HepG2 (cell line): ENCODE measurements around the gene MTMR6. TPM values are rescaled to one million over a fixed set of nuclear protein-coding genes. Genes with fewer than 3 reads are reported as not detected.

Experiments used
- AGO1 ChIP-seq: fragments of 200-400 bp; formaldehyde crosslinking; IDR thresholded peaks from 2 replicates; pipeline ENCODE4 v1.6.1; 2017; ENCODE audit warnings: mild to moderate bottlenecking, low read depth, low read length, moderate library complexity; ENCODE audit not compliant: poor library complexity, severe bottlenecking
- FLYWCH1 ChIP-seq: sonication (generic); formaldehyde crosslinking; IDR thresholded peaks from 2 replicates; pipeline ENCODE4 v1.8.1; 2023; ENCODE audit warnings: mild to moderate bottlenecking, missing genetic modification reagents
- HMGXB3 ChIP-seq: sonication (generic); formaldehyde crosslinking; IDR thresholded peaks from 2 replicates; pipeline ENCODE4 v1.4.0; 2020; ENCODE audit warnings: missing genetic modification reagents, borderline replicate concordance
- IRF9 ChIP-seq: sonication (generic); formaldehyde crosslinking; IDR thresholded peaks from 2 replicates; pipeline ENCODE4 v1.8.0; 2022; ENCODE audit warnings: missing genetic modification reagents, mild to moderate bottlenecking, borderline replicate concordance
- NR0B2 ChIP-seq: sonication (generic); formaldehyde crosslinking; IDR thresholded peaks from 2 replicates; pipeline ENCODE4 v1.4.0; 2020; ENCODE audit warnings: mild to moderate bottlenecking, missing genetic modification reagents
- REPIN1 ChIP-seq: sonication (generic); formaldehyde crosslinking; IDR thresholded peaks from 2 replicates; pipeline ENCODE4 v1.8.0; 2022; ENCODE audit warnings: missing genetic modification reagents, low read depth, mild to moderate bottlenecking, borderline replicate concordance
- SETDB1 ChIP-seq: sonication (generic); formaldehyde crosslinking; IDR thresholded peaks from 2 replicates; pipeline ENCODE4 v1.5.1; 2020; ENCODE audit warnings: missing genetic modification reagents, mild to moderate bottlenecking, borderline replicate concordance
- THAP11 ChIP-seq: IDR thresholded peaks from 2 replicates; pipeline ENCODE4 v1.6.1; 2016; ENCODE audit warnings: missing biosample characterization, missing genetic modification reagents
- UBTF ChIP-seq: sonication (generic); formaldehyde crosslinking; IDR thresholded peaks from 2 replicates; pipeline ENCODE4 v1.4.0; 2020; ENCODE audit warnings: mild to moderate bottlenecking, missing genetic modification reagents
- ZNF207 ChIP-seq: fragments of 450-650 bp; IDR thresholded peaks from 2 replicates; pipeline ENCODE4 v1.6.1; 2016; ENCODE audit warnings: antibody characterized with exemption, borderline replicate concordance
- ZNF382 ChIP-seq: sonication (generic); formaldehyde crosslinking; IDR thresholded peaks from 2 replicates; pipeline ENCODE4 v1.5.0; 2020; ENCODE audit warnings: missing genetic modification reagents, mild to moderate bottlenecking, borderline replicate concordance
- ZNF414 ChIP-seq: sonication (generic); formaldehyde crosslinking; IDR thresholded peaks from 2 replicates; pipeline ENCODE4 v1.5.0; 2020; ENCODE audit warnings: missing genetic modification reagents
- ZNF501 ChIP-seq: sonication (generic); formaldehyde crosslinking; IDR thresholded peaks from 2 replicates; pipeline ENCODE4 v1.5.1; 2020; ENCODE audit warnings: mild to moderate bottlenecking, moderate library complexity, missing genetic modification reagents
- ZNF503 ChIP-seq: sonication (generic); formaldehyde crosslinking; IDR thresholded peaks from 2 replicates; pipeline ENCODE4 v1.4.0; 2020; ENCODE audit warnings: missing genetic modification reagents
- ZNF556 ChIP-seq: sonication (generic); formaldehyde crosslinking; IDR thresholded peaks from 2 replicates; pipeline ENCODE4 v1.4.0; 2020; ENCODE audit warnings: mild to moderate bottlenecking, missing genetic modification reagents, borderline replicate concordance
- polyA plus RNA-seq, 8 experiments: library from polyadenylated mRNA; depleted of rRNA in 3 of 8; stranded (reverse) in 7 of 8; unstranded in 1 of 8; fragments of >200 nt; fragmentation: Illumina TruSeq in 4 of 8; extraction: Trizol in 4 of 8; gene quantifications; 2 replicates each; pipeline versions ENCODE4 v1.2.1 to v1.2.3, GENCODE V29; 2011 to 2016; ENCODE audit warnings: low read depth in 4 of 8, missing spikeins in 1 of 8, mixed read lengths in 1 of 8; ENCODE audit not compliant: insufficient read depth in 1 of 8
- total RNA-seq, 5 experiments: library from RNA; depleted of rRNA; stranded (reverse); fragments of >200 nt; fragmentation: Illumina TruSeq; extraction: Trizol; gene quantifications; 2 replicates each; pipeline ENCODE4 v1.2.3, GENCODE V29; 2016; ENCODE audit warnings: low read depth in 1 of 5

Gene MTMR6
- total and polyA plus RNA-seq, 2 of the 13 experiments (the other 11 are each of a cell fraction or from before 2014, with no cell fraction given): 3.4 to 7.8 TPM

- TF ChIP-seq UBTF (CRISPR knock-in tag): peak; percentile 97
- TF ChIP-seq NR0B2 (CRISPR knock-in tag): peak; percentile 43; the same call in 1 of the 2 replicates
- TF ChIP-seq ZNF556 (CRISPR knock-in tag): peak; percentile 52; the same call in 1 of the 2 replicates
- peak; percentile 92 for TF ChIP-seq ZNF501 (CRISPR knock-in tag)
- no peak for TF ChIP-seq AGO1
- no peak for TF ChIP-seq ZNF207
- no peak for TF ChIP-seq ZNF382
- no peak for TF ChIP-seq HMGXB3 (CRISPR knock-in tag)
- TF ChIP-seq ZNF503 (CRISPR knock-in tag): no peak
- TF ChIP-seq REPIN1 (CRISPR knock-in tag): peak; percentile 71
- no peak for TF ChIP-seq SETDB1
- no peak for TF ChIP-seq FLYWCH1 (CRISPR knock-in tag)
- TF ChIP-seq IRF9 (CRISPR knock-in tag): 0 out of 2 replicates have a peak, but pooled peaks have one; percentile 28
- TF ChIP-seq THAP11: peak; percentile 77
- peak; percentile 30; the same call in 1 of the 2 replicates for TF ChIP-seq ZNF414 (CRISPR knock-in tag)
These were observed at the start of gene MTMR6 (continued) for GRCh38 chr13:25286969-25287961.
